NCI-H2196 treated with DMSO at 0.1 percent for 48 hours (cell line): ENCODE data around the gene PIK3CG.
"Not testable (repeated sequence)": the region's sequence is repeated elsewhere in the genome, so short reads cannot be mapped to it uniquely, and the experiment has no call there.

Experiments used
- DNase-seq: peaks from one replicate; lab custom pipeline; 2025; ENCODE audit not compliant: unreplicated experiment; lab: John Stamatoyannopoulos, UW

The PIK3CG gene

DNA sequence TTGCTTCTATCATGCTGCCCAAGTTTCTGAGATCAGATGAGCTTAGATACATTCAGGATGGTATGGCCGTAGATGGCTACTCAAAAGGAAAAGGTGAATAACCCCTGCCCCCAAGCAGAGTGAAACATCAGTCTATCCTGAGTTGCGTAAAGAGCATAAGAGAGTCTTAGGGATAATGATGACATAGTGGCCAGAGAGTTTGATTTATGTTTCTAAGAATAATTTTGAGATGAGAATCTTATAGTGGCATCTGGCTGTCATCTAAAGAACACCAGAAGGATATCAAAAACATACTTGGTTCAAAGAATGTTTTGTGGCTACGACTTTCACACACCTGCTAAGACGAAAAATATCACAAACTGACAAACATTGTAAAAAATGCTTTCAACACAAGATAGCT is 20.6 kb downstream of the PIK3CG start:
- DNase-seq = no peak

DNA sequence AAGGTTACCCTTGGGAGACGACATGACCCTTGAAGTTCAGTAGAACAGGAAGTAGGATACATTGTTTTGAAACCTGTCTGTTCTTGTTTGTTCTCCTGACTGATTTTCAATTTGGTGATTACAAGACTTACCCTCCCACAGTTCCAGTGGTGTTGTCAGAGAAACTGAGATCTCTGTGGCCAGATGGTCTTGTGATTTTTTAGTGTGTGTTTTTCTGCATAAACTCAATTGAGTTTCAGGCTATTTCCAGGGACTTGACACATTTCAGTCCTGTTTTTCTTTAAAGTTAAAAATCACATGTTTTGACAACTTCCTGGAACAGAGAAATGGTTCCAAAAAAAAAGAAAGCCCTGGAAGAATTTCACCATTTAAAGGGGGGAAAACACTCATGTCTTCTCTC is 22.3 kb downstream of the PIK3CG start:
- no peak for DNase-seq

DNA sequence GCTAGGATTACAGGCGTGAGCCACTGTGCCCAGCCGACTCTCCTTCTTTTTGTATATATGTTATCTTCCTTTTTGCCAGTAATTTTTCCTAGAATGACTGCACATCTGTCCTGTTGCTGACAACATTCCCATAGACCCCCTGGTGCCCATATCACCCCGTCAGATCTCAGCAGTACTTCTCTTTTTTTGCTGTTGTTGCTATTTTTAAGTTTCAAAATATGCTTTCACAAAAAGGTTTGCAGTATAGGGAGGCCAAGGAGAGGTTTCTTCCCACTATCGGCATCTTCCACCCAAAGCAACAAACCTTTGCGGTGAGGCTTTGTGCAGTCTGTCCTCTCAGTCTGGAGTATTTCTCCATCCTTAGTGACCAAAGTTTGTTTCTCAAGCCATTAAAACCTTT is 23.1 kb downstream of the PIK3CG start:
- DNase-seq = no peak

GRCh38 chr7:106890952-106891351 is 25.9 kb downstream of the PIK3CG start:
- DNase-seq = no peak

DNA sequence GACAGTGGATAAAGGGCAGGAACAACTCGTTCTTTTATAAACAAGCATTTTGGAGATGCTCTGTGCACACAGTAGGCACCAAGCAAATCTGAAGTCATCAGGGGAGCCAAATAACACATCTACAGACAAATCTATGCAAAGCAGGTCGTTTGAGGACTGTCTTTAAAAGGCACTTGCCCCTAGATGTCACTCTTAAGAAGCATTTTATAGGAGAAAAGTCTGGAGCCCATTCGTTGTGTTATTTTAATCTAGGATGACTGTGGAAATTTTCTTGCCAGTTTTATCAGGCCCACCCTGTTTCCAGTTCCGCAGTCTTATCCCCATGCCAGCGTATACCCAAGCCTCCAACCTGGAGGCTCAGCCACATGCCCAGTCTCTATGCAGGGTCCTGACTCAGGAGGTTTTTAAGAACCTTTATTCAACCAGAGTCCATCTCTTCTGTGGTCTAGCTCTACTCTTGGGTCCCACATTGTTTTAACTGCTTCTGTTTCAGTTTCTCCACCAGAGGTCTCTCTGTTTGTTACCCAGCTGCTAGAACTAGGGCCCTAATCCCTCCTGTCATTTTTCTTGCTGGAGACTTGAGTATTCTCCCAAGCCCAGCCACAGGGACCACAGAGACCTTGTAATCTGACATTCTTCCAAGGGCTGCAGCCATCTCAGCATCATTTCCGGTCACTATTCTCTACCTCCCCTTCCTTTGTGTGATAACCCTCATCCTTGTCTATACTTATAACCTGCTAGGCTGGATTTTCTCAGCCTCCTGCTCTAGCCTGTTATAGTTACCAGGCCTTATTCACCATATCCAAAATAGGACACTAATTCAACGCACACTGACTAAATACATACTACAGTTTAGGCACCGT is 26.7 kb downstream of the PIK3CG start:
- no peak for DNase-seq

- no peak for DNase-seq
Measured at GRCh38 chr7:106893591-106893990, 28.5 kb downstream of the PIK3CG start.

GRCh38 chr7:106895246-106895864 is 30.3 kb downstream of the PIK3CG start:
- DNase-seq = no peak

DNA sequence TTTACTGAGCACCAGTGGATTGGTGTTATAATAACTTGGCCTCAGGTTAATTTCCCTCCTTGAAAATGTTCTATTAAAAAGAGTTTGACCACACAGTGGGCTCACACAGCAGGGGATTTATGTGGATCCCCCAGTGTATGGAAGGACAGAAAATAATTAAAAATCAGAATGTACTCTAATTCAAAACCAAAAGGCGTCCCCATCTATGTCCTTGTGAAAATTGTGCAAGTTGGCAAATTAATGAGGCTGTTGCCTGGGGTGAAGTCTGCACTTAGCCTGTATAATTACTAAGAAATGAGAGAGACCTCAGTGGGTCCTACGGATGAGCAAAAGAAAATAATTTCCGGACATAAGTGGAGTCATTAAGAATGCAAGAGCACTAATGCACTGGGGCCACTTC is 31.1 kb downstream of the PIK3CG start:
- no peak for DNase-seq

GRCh38 chr7:106897553-106897952 is 32.5 kb downstream of the PIK3CG start:
- not testable (repeated sequence) for DNase-seq

- not testable (repeated sequence) for DNase-seq
Measured at GRCh38 chr7:106898967-106899366, 33.9 kb downstream of the PIK3CG start.

DNA sequence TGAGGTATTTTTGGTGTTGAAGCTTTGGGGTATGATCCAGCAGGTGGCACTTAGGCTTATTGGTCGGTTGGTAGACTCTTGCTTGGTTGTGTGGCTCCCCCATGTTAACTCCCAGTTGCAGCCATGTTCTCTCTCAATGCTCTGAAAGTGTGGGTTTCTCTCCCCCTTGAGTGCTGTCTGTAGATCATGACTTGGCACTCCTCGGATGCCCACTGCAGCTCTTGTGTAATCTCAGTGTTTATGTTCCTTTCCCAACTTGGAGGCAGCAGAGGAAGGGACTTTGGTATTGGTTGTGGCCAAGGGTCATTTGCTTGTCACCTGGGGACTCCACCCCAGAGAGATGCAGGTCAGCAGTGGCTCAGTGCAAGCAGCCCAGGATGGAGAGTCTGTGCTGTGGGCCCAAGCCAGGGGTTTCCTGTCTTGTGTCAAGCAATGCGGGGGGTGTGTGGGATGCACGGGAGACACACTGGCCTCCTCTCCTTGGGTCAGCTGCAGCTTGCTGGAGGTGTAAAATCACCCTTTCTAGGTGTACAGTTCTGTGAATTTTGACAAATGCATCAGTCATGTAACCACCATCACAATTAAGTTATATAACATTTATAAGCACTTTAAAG is 36.9 kb downstream of the PIK3CG start:
- DNase-seq = no peak

- DNase-seq = no peak
Measured at GRCh38 chr7:106905734-106906133, 40.7 kb downstream of the PIK3CG start.

DNA sequence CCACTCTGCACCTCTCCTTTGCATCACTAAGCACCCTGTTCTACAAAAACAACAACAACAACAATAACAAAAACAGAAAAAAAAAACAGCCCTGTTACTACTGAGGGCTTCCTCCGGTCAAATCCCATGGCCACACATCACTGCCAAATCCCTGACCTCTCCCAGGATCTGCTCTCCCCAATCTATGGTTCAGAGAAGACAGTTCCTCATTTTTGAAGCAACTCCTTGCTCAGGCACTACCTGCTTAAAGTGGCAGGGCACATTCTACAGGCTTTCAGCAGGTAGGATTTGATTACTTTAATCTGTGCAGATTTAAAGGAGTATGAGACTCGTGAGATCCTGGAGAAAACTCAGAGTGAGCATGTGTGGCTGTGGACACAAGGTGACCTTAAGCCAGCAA is 46.9 kb downstream of the PIK3CG start:
- no peak for DNase-seq

DNA sequence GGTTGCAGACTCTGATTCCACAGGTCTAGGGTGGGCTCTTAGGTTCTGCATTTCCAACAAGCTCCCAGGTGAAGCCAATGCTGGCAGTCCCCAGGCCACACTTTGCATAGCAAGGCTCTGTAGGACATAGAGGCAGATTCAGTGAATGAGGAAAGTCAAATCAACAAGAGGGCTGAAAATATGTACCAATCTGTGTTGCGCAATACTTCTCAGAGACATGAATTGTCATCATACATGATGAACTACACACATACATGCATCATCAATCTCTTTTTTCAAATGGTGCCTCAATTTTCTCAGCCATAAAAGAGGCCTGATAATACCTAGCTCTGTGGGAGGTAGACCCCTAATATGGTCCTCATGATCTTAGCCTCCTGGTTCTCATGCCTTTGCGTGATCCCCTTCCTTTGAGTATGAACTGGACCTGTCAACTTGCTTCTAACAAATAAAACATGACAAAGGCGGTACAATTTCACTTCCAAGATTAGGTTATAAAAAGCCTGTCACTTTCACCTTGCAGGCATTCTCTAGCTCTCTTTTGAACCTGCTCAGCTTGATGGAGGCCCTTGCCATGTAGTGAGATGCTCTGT is 49.0 kb downstream of the PIK3CG start:
- DNase-seq = no peak

DNA sequence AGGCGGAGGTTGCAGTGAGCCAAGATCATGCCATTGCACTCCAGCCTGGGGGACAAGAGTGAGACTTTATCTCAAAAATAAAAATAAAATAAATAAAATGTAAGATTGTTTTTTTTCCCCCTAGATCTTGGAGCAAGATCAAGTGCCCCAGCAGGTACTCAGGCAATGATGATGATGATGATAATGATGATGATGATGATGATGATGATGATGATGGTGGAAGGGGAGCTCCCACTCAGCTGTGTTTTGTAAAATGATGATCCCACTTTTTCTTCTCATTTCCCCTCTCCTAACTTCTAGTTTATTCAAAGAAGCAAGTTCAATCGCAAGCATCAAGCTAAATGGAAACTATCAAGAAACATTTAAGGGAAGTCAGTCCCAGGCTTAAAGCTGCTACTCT is 50.3 kb downstream of the PIK3CG start:
- no peak for DNase-seq

- DNase-seq = no peak
Measured at GRCh38 chr7:106915873-106916272, 50.8 kb downstream of the PIK3CG start.

- no peak for DNase-seq
Measured at GRCh38 chr7:106916679-106917078, 51.6 kb downstream of the PIK3CG start.

DNA sequence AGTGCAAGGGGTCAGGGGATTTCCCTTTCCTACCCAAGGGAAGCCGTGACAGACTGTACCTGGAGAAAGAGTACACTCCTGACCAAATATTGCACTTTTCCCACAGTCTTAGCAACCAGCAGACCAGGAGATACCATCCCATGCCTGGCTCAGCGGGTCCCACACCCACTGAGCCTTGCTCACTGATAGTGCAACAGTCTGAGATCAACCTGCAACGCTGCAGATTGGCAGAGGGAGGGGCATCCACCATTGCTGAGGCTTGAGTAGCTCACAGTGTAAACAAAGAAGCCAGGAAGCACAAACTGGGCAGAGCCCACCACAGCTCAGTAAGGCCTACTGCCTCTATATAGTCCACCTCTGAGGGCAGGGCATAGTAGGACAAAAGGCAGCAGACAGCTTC is 53.9 kb downstream of the PIK3CG start:
- DNase-seq = no peak

GRCh38 chr7:106924468-106924867 is 59.4 kb downstream of the PIK3CG start:
- not testable (repeated sequence) for DNase-seq

- DNase-seq = no peak
Measured at GRCh38 chr7:106926892-106927291, 61.8 kb downstream of the PIK3CG start.

DNA sequence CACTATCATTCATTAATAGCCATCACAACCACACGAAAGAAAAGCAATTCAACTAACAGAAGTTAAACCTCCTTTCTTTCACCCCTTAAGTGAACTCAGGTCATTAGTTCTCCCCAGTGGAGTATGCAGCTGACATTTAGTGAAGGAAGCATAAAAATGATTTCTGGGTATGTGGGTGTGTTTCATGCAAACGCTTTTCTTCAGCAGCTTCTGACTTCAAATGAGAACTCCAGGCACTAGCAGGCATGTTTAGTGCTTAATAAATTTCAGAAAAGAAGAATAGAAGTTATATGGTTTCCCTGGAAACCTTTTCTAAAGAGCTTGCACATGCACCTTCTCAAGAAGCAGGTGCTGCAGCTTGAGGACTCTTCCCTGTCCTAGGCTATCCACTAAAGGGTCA is 62.5 kb downstream of the PIK3CG start:
- no peak for DNase-seq

DNA sequence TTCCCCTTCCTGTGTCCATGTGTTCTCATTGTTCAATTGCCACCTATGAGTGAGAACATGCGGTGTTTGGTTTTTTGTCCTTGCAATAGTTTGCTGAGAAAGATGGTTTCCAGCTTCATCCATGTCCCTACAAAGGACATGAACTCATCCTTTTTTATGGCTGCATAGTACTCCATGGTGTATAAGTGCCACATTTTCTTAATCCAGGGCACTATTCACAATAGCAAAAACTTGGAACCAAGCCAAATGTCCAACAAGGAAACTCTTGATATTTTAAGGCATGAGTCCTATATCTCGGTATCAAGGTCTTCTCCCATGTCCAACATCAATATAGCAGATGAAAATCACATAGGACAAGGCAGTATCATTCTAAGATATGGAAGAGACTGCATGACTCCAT is 64.5 kb downstream of the PIK3CG start:
- not testable (repeated sequence) for DNase-seq
